ENCODE measurements around the gene FHL1.
A peak's percentile ranks its signal among the peaks of the same experiment; 100 is the strongest.

FHL1 gene

GRCh38 chrX:136260776-136261175, 113.4 kb downstream of the FHL1 start:
- peak; percentile 96 for DNase-seq
